GM12874 (cell line): ENCODE measurements around the gene CXCR3.

Experiments
- CTCF ChIP-seq: IDR thresholded peaks from 2 replicates; pipeline ENCODE4 v1.5.1; 2011; ENCODE audit warnings: low read depth, mild to moderate bottlenecking, control low read depth, low read length, moderate library complexity; ENCODE audit not compliant: insufficient read depth

The CXCR3 gene

DNA sequence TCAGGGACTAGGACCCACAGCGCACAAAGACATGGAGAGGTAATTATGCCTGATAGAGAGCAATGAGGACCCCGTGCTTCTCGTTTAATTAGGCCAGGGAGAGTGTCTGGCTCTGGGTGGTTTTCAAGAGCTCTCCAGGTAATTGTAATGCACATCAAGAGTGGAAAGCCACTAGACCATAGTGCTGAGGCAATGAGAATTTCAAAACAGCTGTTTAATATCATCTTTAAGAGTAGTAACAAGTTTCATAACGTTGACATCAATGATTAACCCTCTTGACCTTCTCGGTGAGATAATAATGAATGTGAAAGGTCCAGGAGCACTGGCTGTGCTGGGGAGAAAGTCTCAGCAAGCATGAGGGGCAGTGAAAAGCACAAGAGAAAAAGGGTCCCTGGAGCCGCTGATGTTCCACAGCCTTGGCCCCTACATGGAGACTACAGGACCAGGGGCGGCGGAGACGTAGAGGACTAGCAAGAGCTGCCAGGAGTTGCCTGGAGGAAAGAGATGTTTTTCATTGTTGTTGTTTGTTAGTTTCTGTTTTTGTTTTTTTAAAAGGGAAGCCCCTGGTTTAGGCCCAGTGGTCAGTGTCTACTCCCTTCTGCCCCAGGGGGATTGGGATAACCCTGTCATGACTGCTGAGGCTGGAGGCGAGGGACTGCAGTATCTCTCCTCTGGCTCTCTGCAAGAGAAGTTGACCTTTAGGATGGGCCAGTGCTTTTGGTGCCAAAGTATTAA lies 14.8 kb upstream of the CXCR3 start:
- TF ChIP-seq CTCF = no peak

- TF ChIP-seq CTCF = no peak
Observed at GRCh38 chrX:71629467-71629866, 11.2 kb upstream of the CXCR3 start.

GRCh38 chrX:71627588-71628404 lies 9.5 kb upstream of the CXCR3 start:
- TF ChIP-seq CTCF = no peak

DNA sequence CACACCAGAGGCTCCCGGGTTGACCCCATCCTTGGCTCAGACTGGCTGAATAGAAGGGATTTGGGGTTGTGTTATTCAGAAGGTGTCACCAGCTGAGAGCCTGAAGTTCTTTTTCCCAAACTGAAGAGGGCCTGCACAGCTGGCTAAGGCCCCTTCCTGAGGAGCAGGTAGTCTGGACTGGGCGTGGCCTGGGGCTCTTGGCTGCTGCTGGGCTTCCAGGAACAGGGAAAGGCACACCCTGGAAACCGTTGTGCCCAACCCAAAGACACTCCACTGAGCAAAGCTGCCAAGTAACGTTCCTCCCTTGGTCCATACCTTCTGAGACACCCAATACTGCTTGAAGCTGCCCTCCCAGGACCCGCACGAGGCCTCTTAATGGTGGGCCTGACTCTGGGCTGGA lies 8.3 kb upstream of the CXCR3 start:
- no peak for TF ChIP-seq CTCF

DNA sequence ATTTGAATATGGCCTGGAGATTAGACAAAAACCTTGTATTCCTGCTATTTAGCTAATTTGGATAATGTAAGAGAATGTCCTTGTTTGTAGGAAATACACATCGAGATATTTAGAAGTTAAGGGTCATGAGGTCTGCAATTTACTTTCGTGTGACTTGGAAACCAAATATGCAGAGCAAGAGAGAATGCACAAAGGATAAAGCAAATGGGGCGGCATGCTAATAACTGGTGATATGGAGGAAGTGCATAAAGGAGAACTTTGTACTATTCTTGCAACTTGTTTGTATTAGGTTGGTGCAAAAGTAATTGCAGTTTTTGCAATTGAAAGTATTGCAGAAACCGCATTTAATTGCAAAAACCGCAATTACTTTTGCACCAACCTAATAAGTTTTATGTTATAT lies 7.2 kb upstream of the CXCR3 start:
- TF ChIP-seq CTCF = no peak

DNA sequence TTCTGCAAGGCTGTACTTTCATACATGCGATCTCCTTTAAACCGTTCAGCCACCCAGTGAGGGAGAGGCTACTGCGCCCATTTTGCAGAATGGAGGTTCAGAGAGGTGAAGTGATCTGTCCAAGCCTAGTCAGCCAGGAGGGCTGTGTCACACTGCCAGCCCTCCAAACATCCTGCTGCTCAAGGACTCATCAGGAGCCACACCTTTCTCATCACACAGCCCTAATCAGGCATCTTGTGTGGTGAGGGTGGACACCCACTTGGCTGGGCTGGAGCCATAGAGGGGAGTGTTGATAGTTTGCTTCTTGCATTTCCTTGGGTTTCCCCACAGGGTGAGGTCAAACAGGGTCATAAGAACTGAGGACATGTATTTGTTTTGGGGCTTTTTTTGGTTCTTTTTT lies 5.4 kb upstream of the CXCR3 start:
- no peak for TF ChIP-seq CTCF

GRCh38 chrX:71622576-71623450 lies 4.5 kb upstream of the CXCR3 start:
- no peak for TF ChIP-seq CTCF
